ENCODE measurements around the gene TEX55.

The TEX55 gene

GRCh38 chr3:119191800-119192199, 45.8 kb downstream of the TEX55 start:
- no peaks in the 10 kb centered on the region for H3K9me3 ChIP-seq (ENCODE audit: low read length)
- no peaks in the 10 kb centered on the region for H3K36me3 ChIP-seq (ENCODE audit: insufficient read depth, low read length)
- no peak overlapping the region for H3K4me3 ChIP-seq (ENCODE audit: low read depth in 1 of 2, low read length in 2 of 2)
- H3K27ac ChIP-seq (ENCODE audit: low read depth, low read length) = no peak overlapping the region
- no peaks in the 10 kb centered on the region for H3K27me3 ChIP-seq (ENCODE audit: control insufficient read depth in 1 of 2, insufficient read depth in 2 of 2, low read length in 2 of 2)
- H3K9ac ChIP-seq (ENCODE audit: low read length) = no peak overlapping the region
- no peaks in the 10 kb centered on the region for H3K4me1 ChIP-seq (ENCODE audit: insufficient read depth, low read length)

- Histone ChIP-seq H3K27me3 (ENCODE audit: control insufficient read depth in 1 of 2, insufficient read depth in 2 of 2, low read length in 2 of 2) (no peaks in the 10 kb centered on the region), H3K4me1 (ENCODE audit: insufficient read depth, low read length) (no peaks in the 10 kb centered on the region), H3K36me3 (ENCODE audit: insufficient read depth, low read length) (no peaks in the 10 kb centered on the region), H3K9me3 (ENCODE audit: low read length) (no peaks in the 10 kb centered on the region), H3K9ac (ENCODE audit: low read length) (no peak overlapping the region), H3K27ac (ENCODE audit: low read depth, low read length) (no peak overlapping the region), H3K4me3 (ENCODE audit: low read depth in 1 of 2, low read length in 2 of 2) (no peak overlapping the region)
Measured at GRCh38 chr3:119194237-119195150, 48.5 kb downstream of the TEX55 start.

- H3K4me3 ChIP-seq (ENCODE audit: low read depth in 1 of 2, low read length in 2 of 2) = no peak overlapping the region
- no peaks in the 10 kb centered on the region for H3K36me3 ChIP-seq (ENCODE audit: insufficient read depth, low read length)
- H3K4me1 ChIP-seq (ENCODE audit: insufficient read depth, low read length) = no peaks in the 10 kb centered on the region
- H3K9me3 ChIP-seq (ENCODE audit: low read length) = no peaks in the 10 kb centered on the region
- no peak overlapping the region for H3K27ac ChIP-seq (ENCODE audit: low read depth, low read length)
- no peak overlapping the region for H3K9ac ChIP-seq (ENCODE audit: low read length)
- H3K27me3 ChIP-seq (ENCODE audit: control insufficient read depth in 1 of 2, insufficient read depth in 2 of 2, low read length in 2 of 2) = no peaks in the 10 kb centered on the region
Measured at GRCh38 chr3:119195151-119195476, 49.1 kb downstream of the TEX55 start.

- Histone ChIP-seq H3K9ac (ENCODE audit: low read length) (no peak overlapping the region), H3K27ac (ENCODE audit: low read depth, low read length) (no peak overlapping the region), H3K4me1 (ENCODE audit: insufficient read depth, low read length) (no peaks in the 10 kb centered on the region), H3K36me3 (ENCODE audit: insufficient read depth, low read length) (no peaks in the 10 kb centered on the region), H3K9me3 (ENCODE audit: low read length) (no peaks in the 10 kb centered on the region), H3K4me3 (ENCODE audit: low read depth in 1 of 2, low read length in 2 of 2) (no peak overlapping the region), H3K27me3 (ENCODE audit: control insufficient read depth in 1 of 2, insufficient read depth in 2 of 2, low read length in 2 of 2) (no peaks in the 10 kb centered on the region)
Measured at GRCh38 chr3:119195911-119196310, 49.9 kb downstream of the TEX55 start.
